Endothelial cell (in vitro differentiated cells): ENCODE data around the gene MAP3K8. TPM values are rescaled to one million over a fixed set of nuclear protein-coding genes. Genes with fewer than 3 reads are reported as not detected.

Source experiments
- DNase-seq: peaks from one replicate; pipeline ENCODE4 v3.0.0; 2021; ENCODE audit warnings: low spot score
- H3K27ac Mint-ChIP-seq: one replicate; pipeline ENCODE4 v1.8.0; 2021; ENCODE audit warnings: mixed read lengths, inconsistent platforms; ENCODE audit not compliant: unreplicated experiment
- H3K27me3 Mint-ChIP-seq: one replicate; pipeline ENCODE4 v1.8.0; 2021; ENCODE audit warnings: mild to moderate bottlenecking, moderate library complexity, mixed read lengths, inconsistent platforms; ENCODE audit not compliant: unreplicated experiment
- H3K36me3 Mint-ChIP-seq: one replicate; pipeline ENCODE4 v1.8.0; 2021; ENCODE audit warnings: mild to moderate bottlenecking, low read depth, mixed read lengths, inconsistent platforms; ENCODE audit not compliant: unreplicated experiment
- H3K4me1 Mint-ChIP-seq: one replicate; pipeline ENCODE4 v1.8.0; 2021; ENCODE audit warnings: mild to moderate bottlenecking, mixed read lengths, inconsistent platforms; ENCODE audit not compliant: unreplicated experiment
- H3K4me3 Mint-ChIP-seq: one replicate; pipeline ENCODE4 v1.8.0; 2021; ENCODE audit warnings: mild to moderate bottlenecking, mixed read lengths, inconsistent platforms; ENCODE audit not compliant: unreplicated experiment
- H3K9me3 Mint-ChIP-seq: one replicate; pipeline ENCODE4 v1.8.0; 2021; ENCODE audit warnings: mixed read lengths, inconsistent platforms; ENCODE audit not compliant: unreplicated experiment
- CTCF ChIP-seq: fragments of 200-600 bp; sonication (generic); IDR thresholded peaks from one replicate; pipeline ENCODE4 v1.5.0; 2021; ENCODE audit warnings: antibody characterized with exemption; ENCODE audit not compliant: unreplicated experiment
- total RNA-seq: library from RNA; stranded (reverse); fragmentation: NEBNext Ultra II Directional; extraction: Animal tissue kit (Norgen Biotek cat#: 25700); gene quantifications from one replicate; pipeline ENCODE4 v1.2.1, GENCODE V29; 2021; ENCODE audit not compliant: unreplicated experiment

MAP3K8 gene
- total RNA-seq, 1 donor from 2014 or later = 6.2 TPM

GRCh38 chr10:30436671-30437030 is 2.7 kb downstream of the MAP3K8 start:
- peaks cover 8% of the 10 kb centered on the region for H3K27me3 Mint-ChIP-seq
- H3K36me3 Mint-ChIP-seq = no peaks in the 10 kb centered on the region
- H3K4me1 Mint-ChIP-seq = peaks cover 17% of the 10 kb centered on the region
- no peaks in the 10 kb centered on the region for H3K9me3 Mint-ChIP-seq
- no peak overlapping the region for H3K27ac Mint-ChIP-seq
- no peak for DNase-seq
- H3K4me3 Mint-ChIP-seq = no peak overlapping the region
- no peak for TF ChIP-seq CTCF

GRCh38 chr10:30437031-30437841 is 3.3 kb downstream of the MAP3K8 start:
- Mint-ChIP-seq H3K27me3 (peaks cover 8% of the 10 kb centered on the region), H3K4me1 (peaks cover 17% of the 10 kb centered on the region), H3K36me3 (no peaks in the 10 kb centered on the region), H3K4me3 (no peak overlapping the region), H3K27ac (no peak overlapping the region), H3K9me3 (no peaks in the 10 kb centered on the region)
- TF ChIP-seq CTCF = no peak
- no peak for DNase-seq

- H3K27ac Mint-ChIP-seq = no peak overlapping the region
- TF ChIP-seq CTCF = no peak
- H3K4me3 Mint-ChIP-seq = no peak overlapping the region
- peaks cover 4% of the 10 kb centered on the region for H3K27me3 Mint-ChIP-seq
- H3K36me3 Mint-ChIP-seq = no peaks in the 10 kb centered on the region
- H3K4me1 Mint-ChIP-seq = peaks cover 17% of the 10 kb centered on the region
- no peak for DNase-seq
- no peaks in the 10 kb centered on the region for H3K9me3 Mint-ChIP-seq
Measured at GRCh38 chr10:30438021-30438850, 4.3 kb downstream of the MAP3K8 start.

- H3K9me3 Mint-ChIP-seq = no peaks in the 10 kb centered on the region
Measured at GRCh38 chr10:30439931-30440330, 5.9 kb downstream of the MAP3K8 start.

More at GRCh38 chr10:30439931-30440330, 5.9 kb downstream of the MAP3K8 start:
- Mint-ChIP-seq H3K36me3 (no peaks in the 10 kb centered on the region), H3K27me3 (peaks cover 4% of the 10 kb centered on the region), H3K4me3 (no peak overlapping the region), H3K4me1 (peaks cover 14% of the 10 kb centered on the region), H3K27ac (no peak overlapping the region)
- no peak for DNase-seq
- TF ChIP-seq CTCF = no peak
